Measurements from ENCODE around the gene VASN. TPM values are rescaled to one million over a fixed set of nuclear protein-coding genes. Genes with fewer than 3 reads are reported as not detected.

VASN gene
- 10 to 100 TPM; 31.0 to 58.1 (median 32.9) TPM for total RNA-seq

GRCh38 chr16:4371357-4372000 is at the start of gene VASN:
VASN (plus strand) TSS chr16:4371848; CDS start chr16:4380878, 9,030 bp downstream.
- peak; percentile 77 to 83 for DNase-seq (ENCODE audit: low spot score in 2 of 2)
- WGBS, 2 donors: 8% methylated on average over 11 to 25 of the region's 50 CpGs
- peak within 1 kb of the TSS; percentile 81 to 95 (median 89) for H3K27ac ChIP-seq

DNA sequence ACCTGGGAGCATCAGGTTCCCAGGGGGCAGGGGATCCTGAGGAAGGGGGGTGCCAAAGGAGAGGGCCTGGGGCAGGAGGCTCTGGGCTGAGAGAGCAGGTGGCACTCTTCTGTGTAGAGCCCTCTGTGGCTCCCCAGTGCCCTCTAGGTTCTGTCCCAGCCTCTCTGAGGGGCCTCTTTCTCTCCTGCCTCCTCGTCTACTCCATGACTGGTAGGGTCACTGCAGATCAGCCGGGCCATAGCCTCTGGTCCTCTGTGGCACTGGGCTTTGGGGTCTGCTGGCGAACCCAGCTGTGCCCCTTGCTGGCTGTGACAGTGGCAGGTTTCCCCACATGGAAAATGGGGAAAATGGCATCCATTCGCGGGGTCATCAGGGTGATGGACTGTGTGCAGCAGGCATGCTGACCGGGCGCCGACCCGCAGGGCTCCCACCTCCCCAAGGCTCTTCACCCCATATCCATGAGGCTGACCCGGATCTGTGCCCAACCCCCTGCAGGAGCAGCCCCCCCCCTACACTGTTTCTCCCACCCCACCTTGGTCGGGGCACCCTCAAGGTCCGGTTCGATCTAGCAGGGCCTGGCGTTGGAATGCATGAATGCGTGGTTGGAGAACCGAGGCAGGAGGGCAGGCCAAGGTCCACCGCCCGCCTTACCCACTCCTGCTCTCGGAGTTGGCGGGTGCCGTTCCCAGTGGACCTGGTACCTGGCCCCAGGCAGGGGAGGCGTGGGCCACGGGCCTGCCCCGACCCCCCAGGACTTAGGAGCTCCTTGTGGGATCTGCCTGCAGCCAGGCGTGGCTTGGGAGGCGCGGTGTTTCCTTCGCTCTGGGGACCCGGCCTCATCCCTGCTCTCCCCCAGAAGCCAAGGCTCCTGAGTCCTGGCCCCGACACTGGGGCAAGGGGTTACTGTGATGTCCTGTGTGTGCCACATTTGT is 49.3 kb upstream of the VASN start:
- Histone ChIP-seq H3K27ac (peak overlapping the region in 2 of 4 donors; percentile 91 to 96), H3K36me3 (no peaks in the 10 kb centered on the region), H3K4me3 (no peak overlapping the region), H3K9me3 (no peaks in the 10 kb centered on the region), H3K27me3 (no peaks in the 10 kb centered on the region), H3K4me1 (peaks cover 6 to 98% (median 73%) of the 10 kb centered on the region in 4 donors)
- no peak for DNase-seq (ENCODE audit: low spot score in 2 of 2)
- TF ChIP-seq, protein P1, sequence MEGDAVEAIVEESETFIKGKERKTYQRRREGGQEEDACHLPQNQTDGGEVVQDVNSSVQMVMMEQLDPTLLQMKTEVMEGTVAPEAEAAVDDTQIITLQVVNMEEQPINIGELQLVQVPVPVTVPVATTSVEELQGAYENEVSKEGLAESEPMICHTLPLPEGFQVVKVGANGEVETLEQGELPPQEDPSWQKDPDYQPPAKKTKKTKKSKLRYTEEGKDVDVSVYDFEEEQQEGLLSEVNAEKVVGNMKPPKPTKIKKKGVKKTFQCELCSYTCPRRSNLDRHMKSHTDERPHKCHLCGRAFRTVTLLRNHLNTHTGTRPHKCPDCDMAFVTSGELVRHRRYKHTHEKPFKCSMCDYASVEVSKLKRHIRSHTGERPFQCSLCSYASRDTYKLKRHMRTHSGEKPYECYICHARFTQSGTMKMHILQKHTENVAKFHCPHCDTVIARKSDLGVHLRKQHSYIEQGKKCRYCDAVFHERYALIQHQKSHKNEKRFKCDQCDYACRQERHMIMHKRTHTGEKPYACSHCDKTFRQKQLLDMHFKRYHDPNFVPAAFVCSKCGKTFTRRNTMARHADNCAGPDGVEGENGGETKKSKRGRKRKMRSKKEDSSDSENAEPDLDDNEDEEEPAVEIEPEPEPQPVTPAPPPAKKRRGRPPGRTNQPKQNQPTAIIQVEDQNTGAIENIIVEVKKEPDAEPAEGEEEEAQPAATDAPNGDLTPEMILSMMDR (IDR thresholded peaks at IDR 0.05): no peak
- no peak for TF ChIP-seq EP300 (IDR thresholded peaks at IDR 0.05)
- TF ChIP-seq POLR2A (IDR thresholded peaks at IDR 0.05): no peak
- WGBS, 2 donors: 71 to 81% methylated on average over 24 to 27 of the region's 30 CpGs

More at GRCh38 chr16:4371357-4372000, at the start of gene VASN:
- peaks cover 0 to 77% (median 64%) of the 10 kb centered on the region in 4 donors for H3K4me1 ChIP-seq
- no peaks in the 10 kb centered on the region for H3K9me3 ChIP-seq
- TF ChIP-seq EP300 (IDR thresholded peaks at IDR 0.05) (peak; percentile 24 to 98), POLR2A (IDR thresholded peaks at IDR 0.05) (peak; percentile 85 to 98)
- TF ChIP-seq, protein P1 (IDR thresholded peaks at IDR 0.05): peak in 1 of 5 experiments; percentile 39
- no peaks in the 10 kb centered on the region for H3K27me3 ChIP-seq
- no peaks in the 10 kb centered on the region for H3K36me3 ChIP-seq
- H3K4me3 ChIP-seq: peak within 1 kb of the TSS; percentile 55 to 81 (median 64)

DNA sequence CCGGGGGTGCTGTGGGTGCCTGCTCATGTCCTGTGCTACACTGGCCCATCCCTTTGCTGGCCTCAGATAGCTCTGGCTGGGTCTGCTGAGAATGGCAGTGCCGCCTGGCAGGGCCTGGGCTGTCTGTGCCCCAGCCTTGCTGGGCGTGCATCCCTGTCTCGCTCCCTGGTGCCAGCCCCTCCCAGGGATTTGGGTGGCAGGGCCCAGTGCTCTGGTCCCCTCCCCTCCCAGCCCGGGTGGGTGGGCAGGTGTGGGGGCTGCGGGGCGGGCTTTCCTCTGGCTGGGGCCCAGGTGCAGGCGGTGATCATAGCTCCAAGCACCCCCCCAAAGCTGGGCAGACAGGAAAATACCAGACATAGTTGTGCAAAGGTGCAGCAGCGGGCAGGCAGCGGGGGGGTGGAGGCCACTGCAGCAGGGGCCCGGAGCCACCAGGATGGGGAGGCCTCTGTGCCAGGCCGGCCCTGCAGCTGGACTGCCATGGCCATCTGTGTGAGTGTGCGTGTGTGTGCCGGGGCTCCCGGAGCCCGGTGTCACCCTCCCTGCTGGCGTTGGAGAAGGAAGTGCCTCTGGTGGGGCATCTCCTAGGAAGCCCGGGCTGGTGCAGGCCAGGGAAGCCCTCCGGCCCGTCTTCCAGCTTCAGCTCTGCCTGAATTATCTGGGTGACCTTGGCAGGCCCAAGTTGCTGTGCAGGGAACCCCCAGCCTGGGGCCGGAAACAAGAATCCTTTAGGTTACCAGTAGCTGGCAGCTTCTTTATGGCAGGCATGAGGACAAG is 48.4 kb upstream of the VASN start:
- Histone ChIP-seq H3K36me3 (no peaks in the 10 kb centered on the region), H3K4me1 (peaks cover 3 to 98% (median 71%) of the 10 kb centered on the region in 4 donors), H3K27ac (peak overlapping the region; percentile 12 to 93 (median 84)), H3K4me3 (no peak overlapping the region), H3K9me3 (no peaks in the 10 kb centered on the region), H3K27me3 (no peaks in the 10 kb centered on the region)
- 43 to 56% methylated on average over 16 to 17 of the region's 21 CpGs for WGBS, 2 donors
- TF ChIP-seq POLR2A (IDR thresholded peaks at IDR 0.05): no peak
- TF ChIP-seq, protein P1 (IDR thresholded peaks at IDR 0.05): no peak
- TF ChIP-seq EP300 (IDR thresholded peaks at IDR 0.05): no peak
- DNase-seq (ENCODE audit: low spot score in 2 of 2): no peak

- Histone ChIP-seq H3K36me3 (no peaks in the 10 kb centered on the region), H3K9me3 (no peaks in the 10 kb centered on the region), H3K27ac (peak overlapping the region; percentile 12 to 93 (median 84)), H3K4me1 (peaks cover 3 to 98% (median 71%) of the 10 kb centered on the region in 4 donors), H3K27me3 (no peaks in the 10 kb centered on the region), H3K4me3 (no peak overlapping the region)
- whole genome bisulfite sequencing, 2 donors: 23 to 39% methylated on average over 3 to 12 of the region's 12 CpGs
- DNase-seq (ENCODE audit: low spot score in 2 of 2): peak; percentile 44 to 52
- TF ChIP-seq POLR2A (IDR thresholded peaks at IDR 0.05) (no peak), EP300 (IDR thresholded peaks at IDR 0.05) (no peak)
- TF ChIP-seq, protein P1 (IDR thresholded peaks at IDR 0.05): no peak
These were observed 47.7 kb upstream of the VASN start for GRCh38 chr16:4323845-4324488.
